Measurements from ENCODE around the gene UBR4. TPM values are rescaled to one million over a fixed set of nuclear protein-coding genes. Genes with fewer than 3 reads are reported as not detected.

UBR4 gene
- total and polyA plus RNA-seq, 2 experiments from 2014 or later, result 111 to 230 TPM

- TF ChIP-seq, protein P1, sequence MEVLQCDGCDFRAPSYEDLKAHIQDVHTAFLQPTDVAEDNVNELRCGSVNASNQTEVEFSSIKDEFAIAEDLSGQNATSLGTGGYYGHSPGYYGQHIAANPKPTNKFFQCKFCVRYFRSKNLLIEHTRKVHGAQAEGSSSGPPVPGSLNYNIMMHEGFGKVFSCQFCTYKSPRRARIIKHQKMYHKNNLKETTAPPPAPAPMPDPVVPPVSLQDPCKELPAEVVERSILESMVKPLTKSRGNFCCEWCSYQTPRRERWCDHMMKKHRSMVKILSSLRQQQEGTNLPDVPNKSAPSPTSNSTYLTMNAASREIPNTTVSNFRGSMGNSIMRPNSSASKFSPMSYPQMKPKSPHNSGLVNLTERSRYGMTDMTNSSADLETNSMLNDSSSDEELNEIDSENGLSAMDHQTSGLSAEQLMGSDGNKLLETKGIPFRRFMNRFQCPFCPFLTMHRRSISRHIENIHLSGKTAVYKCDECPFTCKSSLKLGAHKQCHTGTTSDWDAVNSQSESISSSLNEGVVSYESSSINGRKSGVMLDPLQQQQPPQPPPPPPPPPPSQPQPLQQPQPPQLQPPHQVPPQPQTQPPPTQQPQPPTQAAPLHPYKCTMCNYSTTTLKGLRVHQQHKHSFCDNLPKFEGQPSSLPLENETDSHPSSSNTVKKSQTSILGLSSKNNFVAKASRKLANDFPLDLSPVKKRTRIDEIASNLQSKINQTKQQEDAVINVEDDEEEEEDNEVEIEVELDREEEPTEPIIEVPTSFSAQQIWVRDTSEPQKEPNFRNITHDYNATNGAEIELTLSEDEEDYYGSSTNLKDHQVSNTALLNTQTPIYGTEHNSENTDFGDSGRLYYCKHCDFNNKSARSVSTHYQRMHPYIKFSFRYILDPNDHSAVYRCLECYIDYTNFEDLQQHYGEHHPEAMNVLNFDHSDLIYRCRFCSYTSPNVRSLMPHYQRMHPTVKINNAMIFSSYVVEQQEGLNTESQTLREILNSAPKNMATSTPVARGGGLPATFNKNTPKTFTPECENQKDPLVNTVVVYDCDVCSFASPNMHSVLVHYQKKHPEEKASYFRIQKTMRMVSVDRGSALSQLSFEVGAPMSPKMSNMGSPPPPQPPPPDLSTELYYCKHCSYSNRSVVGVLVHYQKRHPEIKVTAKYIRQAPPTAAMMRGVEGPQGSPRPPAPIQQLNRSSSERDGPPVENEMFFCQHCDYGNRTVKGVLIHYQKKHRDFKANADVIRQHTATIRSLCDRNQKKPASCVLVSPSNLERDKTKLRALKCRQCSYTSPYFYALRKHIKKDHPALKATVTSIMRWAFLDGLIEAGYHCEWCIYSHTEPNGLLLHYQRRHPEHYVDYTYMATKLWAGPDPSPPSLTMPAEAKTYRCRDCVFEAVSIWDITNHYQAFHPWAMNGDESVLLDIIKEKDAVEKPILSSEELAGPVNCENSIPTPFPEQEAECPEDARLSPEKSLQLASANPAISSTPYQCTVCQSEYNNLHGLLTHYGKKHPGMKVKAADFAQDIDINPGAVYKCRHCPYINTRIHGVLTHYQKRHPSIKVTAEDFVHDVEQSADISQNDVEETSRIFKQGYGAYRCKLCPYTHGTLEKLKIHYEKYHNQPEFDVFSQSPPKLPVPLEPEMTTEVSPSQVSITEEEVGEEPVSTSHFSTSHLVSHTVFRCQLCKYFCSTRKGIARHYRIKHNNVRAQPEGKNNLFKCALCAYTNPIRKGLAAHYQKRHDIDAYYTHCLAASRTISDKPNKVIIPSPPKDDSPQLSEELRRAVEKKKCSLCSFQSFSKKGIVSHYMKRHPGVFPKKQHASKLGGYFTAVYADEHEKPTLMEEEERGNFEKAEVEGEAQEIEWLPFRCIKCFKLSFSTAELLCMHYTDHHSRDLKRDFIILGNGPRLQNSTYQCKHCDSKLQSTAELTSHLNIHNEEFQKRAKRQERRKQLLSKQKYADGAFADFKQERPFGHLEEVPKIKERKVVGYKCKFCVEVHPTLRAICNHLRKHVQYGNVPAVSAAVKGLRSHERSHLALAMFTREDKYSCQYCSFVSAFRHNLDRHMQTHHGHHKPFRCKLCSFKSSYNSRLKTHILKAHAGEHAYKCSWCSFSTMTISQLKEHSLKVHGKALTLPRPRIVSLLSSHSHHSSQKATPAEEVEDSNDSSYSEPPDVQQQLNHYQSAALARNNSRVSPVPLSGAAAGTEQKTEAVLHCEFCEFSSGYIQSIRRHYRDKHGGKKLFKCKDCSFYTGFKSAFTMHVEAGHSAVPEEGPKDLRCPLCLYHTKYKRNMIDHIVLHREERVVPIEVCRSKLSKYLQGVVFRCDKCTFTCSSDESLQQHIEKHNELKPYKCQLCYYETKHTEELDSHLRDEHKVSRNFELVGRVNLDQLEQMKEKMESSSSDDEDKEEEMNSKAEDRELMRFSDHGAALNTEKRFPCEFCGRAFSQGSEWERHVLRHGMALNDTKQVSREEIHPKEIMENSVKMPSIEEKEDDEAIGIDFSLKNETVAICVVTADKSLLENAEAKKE (CRISPR knock-in tag; IDR thresholded peaks at IDR 0.05), result no peak
- TF ChIP-seq, protein P2, sequence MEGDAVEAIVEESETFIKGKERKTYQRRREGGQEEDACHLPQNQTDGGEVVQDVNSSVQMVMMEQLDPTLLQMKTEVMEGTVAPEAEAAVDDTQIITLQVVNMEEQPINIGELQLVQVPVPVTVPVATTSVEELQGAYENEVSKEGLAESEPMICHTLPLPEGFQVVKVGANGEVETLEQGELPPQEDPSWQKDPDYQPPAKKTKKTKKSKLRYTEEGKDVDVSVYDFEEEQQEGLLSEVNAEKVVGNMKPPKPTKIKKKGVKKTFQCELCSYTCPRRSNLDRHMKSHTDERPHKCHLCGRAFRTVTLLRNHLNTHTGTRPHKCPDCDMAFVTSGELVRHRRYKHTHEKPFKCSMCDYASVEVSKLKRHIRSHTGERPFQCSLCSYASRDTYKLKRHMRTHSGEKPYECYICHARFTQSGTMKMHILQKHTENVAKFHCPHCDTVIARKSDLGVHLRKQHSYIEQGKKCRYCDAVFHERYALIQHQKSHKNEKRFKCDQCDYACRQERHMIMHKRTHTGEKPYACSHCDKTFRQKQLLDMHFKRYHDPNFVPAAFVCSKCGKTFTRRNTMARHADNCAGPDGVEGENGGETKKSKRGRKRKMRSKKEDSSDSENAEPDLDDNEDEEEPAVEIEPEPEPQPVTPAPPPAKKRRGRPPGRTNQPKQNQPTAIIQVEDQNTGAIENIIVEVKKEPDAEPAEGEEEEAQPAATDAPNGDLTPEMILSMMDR (conservative IDR thresholded peaks at IDR 0.05; ENCODE audit: low read depth in 2 of 2), result no peak
- TF ChIP-seq CREB1 (CRISPR knock-in tag; IDR thresholded peaks at IDR 0.05; ENCODE audit: low read depth) (no peak), STAT1 (IDR thresholded peaks at IDR 0.05; ENCODE audit: unreplicated experiment) (no peak)
Measured at GRCh38 chr1:19079541-19080472, 130.3 kb downstream of the UBR4 start (continued).

- Histone ChIP-seq H3K4me3 (no peak overlapping the region), H3K79me2 (replicated peaks; ENCODE audit: insufficient read depth) (no peaks in the 10 kb centered on the region), H3K27ac (ENCODE audit: low read depth) (no peak overlapping the region), H3K36me3 (ENCODE audit: insufficient read depth) (peaks cover 70% of the 10 kb centered on the region), H4K20me1 (replicated peaks; ENCODE audit: insufficient read depth) (peaks cover 4% of the 10 kb centered on the region), H3K9me2 (ENCODE audit: insufficient read depth) (no peaks in the 10 kb centered on the region), H2AFZ (no peak overlapping the region), H3F3A (replicated peaks; ENCODE audit: low read depth) (no peaks in the 10 kb centered on the region), H3K4me1 (ENCODE audit: insufficient read depth) (no peaks in the 10 kb centered on the region), H3K4me2 (no peak overlapping the region), H3K27me3 (ENCODE audit: insufficient read depth) (no peaks in the 10 kb centered on the region)
- ATAC-seq (no peak), DNase-seq (ENCODE audit: low spot score) (no peak)
- H3K27ac Mint-ChIP-seq, result no peak overlapping the region
- peaks cover 96% of the 10 kb centered on the region for H3K36me3 Mint-ChIP-seq (ENCODE audit: low read depth)
- no peaks in the 10 kb centered on the region for H3K9me3 Mint-ChIP-seq
- H3K27me3 Mint-ChIP-seq (ENCODE audit: insufficient read depth, low read depth, poor library complexity), result peaks cover under 1% of the 10 kb centered on the region
- no peaks in the 10 kb centered on the region for H3K4me1 Mint-ChIP-seq
- H3K4me3 Mint-ChIP-seq, result no peak overlapping the region
- TF ChIP-seq ZNF331 (CRISPR knock-in tag; IDR thresholded peaks at IDR 0.05; ENCODE audit: low read depth), result no peak
- TF ChIP-seq, protein P1 (CRISPR knock-in tag; IDR thresholded peaks at IDR 0.05), result no peak
Measured at GRCh38 chr1:19078536-19078935, 131.5 kb downstream of the UBR4 start.

Measured in GM23338 (cell line).